H1 (cell line): ENCODE data around the gene NUP85. TPM values are rescaled to one million over a fixed set of nuclear protein-coding genes. Genes with fewer than 3 reads are reported as not detected.
"Not testable (repeated sequence)": the region's sequence is repeated elsewhere in the genome, so short reads cannot be mapped to it uniquely, and the experiment has no call there.

ENCODE experiments used
- CTCF ChIA-PET: fragments of 300-600 bp; sonication (Branson Sonifier 250); formaldehyde crosslinking; loops from one replicate; lab custom pipeline; 2021; ENCODE audit not compliant: partially characterized antibody; lab: Charles Lee
- POLR2A ChIA-PET: fragments of 300-600 bp; sonication (Branson Sonifier 250); formaldehyde crosslinking; loops from one replicate; lab custom pipeline; 2021; ENCODE audit warnings: inconsistent platforms; ENCODE audit not compliant: partially characterized antibody; lab: Charles Lee
- DNase-seq, 2 experiments: peaks; one replicate each; pipeline versions ENCODE4 v3.0.0 to v3.0.0-alpha.2; 2010 to 2022; ENCODE audit warnings: low spot score in 2 of 2, low read depth in 1 of 2, mixed read lengths in 1 of 2
- FAIRE-seq: peaks from 2 replicates; lab custom pipeline; 2011; peaks lifted over from hg19 to GRCh38; lab: Jason Lieb, UNC
- H2AFZ ChIP-seq: 2 replicates; pipeline ENCODE4 v1.8.1; 2012; ENCODE audit warnings: low read length, inconsistent platforms
- H2AK5ac ChIP-seq: 2 replicates; pipeline ENCODE4 v1.6.1; 2013; ENCODE audit warnings: low read depth, low read length
- H2BK120ac ChIP-seq: replicated peaks from 2 replicates; pipeline ENCODE3; 2013; ENCODE audit warnings: low read depth, low read length, inconsistent platforms
- H2BK12ac ChIP-seq: 2 replicates; pipeline ENCODE4 v1.6.1; 2013; ENCODE audit warnings: low read depth, low read length
- H2BK15ac ChIP-seq: 2 replicates; pipeline ENCODE4 v1.6.1; 2013; ENCODE audit warnings: low read length
- H2BK20ac ChIP-seq: 2 replicates; pipeline ENCODE4 v1.6.1; 2013; ENCODE audit warnings: low read length
- H2BK5ac ChIP-seq: 2 replicates; pipeline ENCODE4 v1.6.1; 2013; ENCODE audit warnings: low read depth, low read length
- H3K14ac ChIP-seq: 2 replicates; pipeline ENCODE4 v1.6.1; 2013; ENCODE audit warnings: inconsistent platforms; ENCODE audit not compliant: insufficient read length
- H3K18ac ChIP-seq: 2 replicates; pipeline ENCODE4 v1.6.1; 2013; ENCODE audit warnings: low read length; ENCODE audit errors: extremely low read depth
- H3K23ac ChIP-seq: 2 replicates; pipeline ENCODE4 v1.6.1; 2013; ENCODE audit warnings: inconsistent platforms; ENCODE audit not compliant: insufficient read length
- H3K23me2 ChIP-seq: 2 replicates; pipeline ENCODE4 v1.6.1; 2013; ENCODE audit warnings: low read depth, low read length
- H3K27ac ChIP-seq: 2 replicates; pipeline ENCODE4 v1.6.1; 2011; ENCODE audit warnings: low read depth, low read length, inconsistent platforms
- H3K27me3 ChIP-seq, 4 experiments: replicated peaks in 1 of 4; 1 replicate in 1 of 4; 2 replicates in 3 of 4; pipeline versions ENCODE4 v1.6.1 to v1.8.1; 2011 to 2013; ENCODE audit warnings: low read length in 3 of 4, mild to moderate bottlenecking in 3 of 4, inconsistent platforms in 2 of 4, mixed read lengths in 2 of 4, moderate library complexity in 1 of 4; ENCODE audit not compliant: control insufficient read depth in 3 of 4, insufficient read depth in 3 of 4; ENCODE audit errors: extremely low read depth in 1 of 4
- H3K36me3 ChIP-seq, 4 experiments: 2 replicates each; pipeline versions ENCODE4 v1.6.1 to v1.8.1; 2011 to 2013; ENCODE audit warnings: mild to moderate bottlenecking in 4 of 4, low read length in 3 of 4, moderate library complexity in 2 of 4, control low read depth in 1 of 4, inconsistent platforms in 1 of 4; ENCODE audit not compliant: insufficient read depth in 4 of 4, control insufficient read depth in 2 of 4
- H3K4ac ChIP-seq: replicated peaks from 2 replicates; pipeline ENCODE3; 2013; ENCODE audit warnings: low read length, low read depth, mixed read lengths, inconsistent platforms; ENCODE audit not compliant: insufficient read length
- H3K4me1 ChIP-seq, 4 experiments: replicated peaks in 1 of 4; 1 replicate in 1 of 4; 2 replicates in 3 of 4; pipeline versions ENCODE4 v1.6.1 to v1.8.1; 2011 to 2013; ENCODE audit warnings: low read length in 3 of 4, inconsistent platforms in 2 of 4, mixed read lengths in 1 of 4; ENCODE audit not compliant: insufficient read depth in 4 of 4, control insufficient read depth in 3 of 4
- H3K4me2 ChIP-seq, 2 experiments: 2 replicates each; pipeline versions ENCODE4 v1.6.1 to v1.8.1; 2011 to 2013; ENCODE audit warnings: low read depth in 2 of 2, low read length in 2 of 2, control low read depth in 1 of 2, inconsistent platforms in 1 of 2, mild to moderate bottlenecking in 1 of 2; ENCODE audit not compliant: insufficient read depth in 1 of 2
- H3K4me3 ChIP-seq, 4 experiments: fragments of 200-600, 300-600 bp in 1 of 4; sonication (generic), shearing (Covaris generic), sonication (Bioruptor Twin) in 1 of 4; 2 replicates each; pipeline versions ENCODE4 v1.5.1 to v1.8.1; 2011 to 2016; ENCODE audit warnings: low read length in 4 of 4, low read depth in 3 of 4, control low read depth in 2 of 4, inconsistent platforms in 2 of 4, mild to moderate bottlenecking in 2 of 4, mixed read lengths in 1 of 4, moderate library complexity in 1 of 4; ENCODE audit not compliant: insufficient read depth in 2 of 4; ENCODE audit errors: extremely low read depth in 1 of 4
- H3K56ac ChIP-seq: replicated peaks from 2 replicates; pipeline ENCODE3; 2013; ENCODE audit warnings: low read depth, mild to moderate bottlenecking, mixed read lengths, low read length, inconsistent platforms; ENCODE audit not compliant: insufficient read length
- H3K79me1 ChIP-seq: 2 replicates; pipeline ENCODE4 v1.6.1; 2013; ENCODE audit warnings: low read depth, low read length, control low read depth
- H3K79me2 ChIP-seq, 2 experiments: 2 replicates each; pipeline versions ENCODE4 v1.6.1 to v1.8.1; 2012 to 2013; ENCODE audit warnings: low read length in 2 of 2, mild to moderate bottlenecking in 2 of 2, inconsistent platforms in 1 of 2; ENCODE audit not compliant: insufficient read depth in 2 of 2, control insufficient read depth in 1 of 2
- H3K9ac ChIP-seq, 4 experiments: replicated peaks in 1 of 4; 1 replicate in 1 of 4; 2 replicates in 3 of 4; pipeline versions ENCODE4 v1.6.1 to v1.8.1; 2011 to 2013; ENCODE audit warnings: low read depth in 3 of 4, low read length in 3 of 4, control low read depth in 2 of 4, mild to moderate bottlenecking in 2 of 4, moderate library complexity in 2 of 4, inconsistent platforms in 1 of 4; ENCODE audit errors: extremely low read depth in 1 of 4
- H3K9me3 ChIP-seq, 2 experiments: 2 replicates each; pipeline versions ENCODE4 v1.6.1 to v1.8.1; 2012 to 2013; ENCODE audit warnings: mild to moderate bottlenecking in 2 of 2, moderate library complexity in 2 of 2, control low read depth in 1 of 2, inconsistent platforms in 1 of 2, low read depth in 1 of 2, low read length in 1 of 2, mixed read lengths in 1 of 2; ENCODE audit not compliant: insufficient read depth in 2 of 2
- H4K20me1 ChIP-seq, 2 experiments: replicated peaks in 1 of 2; 2 replicates each; pipeline versions ENCODE3 to v1.8.1; 2011 to 2013; ENCODE audit warnings: inconsistent platforms in 2 of 2, low read length in 2 of 2, mild to moderate bottlenecking in 1 of 2; ENCODE audit not compliant: insufficient read depth in 2 of 2, control insufficient read depth in 1 of 2
- H4K5ac ChIP-seq: 2 replicates; pipeline ENCODE4 v1.6.1; 2013; ENCODE audit warnings: low read length, low read depth, mixed read lengths, inconsistent platforms; ENCODE audit not compliant: insufficient read length
- H4K8ac ChIP-seq: 2 replicates; pipeline ENCODE4 v1.8.0; 2013; ENCODE audit warnings: mild to moderate bottlenecking, moderate library complexity, low read length, inconsistent platforms; ENCODE audit not compliant: insufficient read depth; ENCODE audit errors: extremely low read depth
- H4K91ac ChIP-seq: replicated peaks from 2 replicates; pipeline ENCODE3; 2013; ENCODE audit warnings: low read length, mixed read lengths, inconsistent platforms; ENCODE audit not compliant: insufficient read length
- WGBS, 2 experiments: shearing (Covaris generic) in 1 of 2; methylation state at CpG; one replicate each; pipeline versions ENCODE4 v1.1.6 to v1.1.7; 2013 to 2015; ENCODE audit warnings: low lambda C conversion rate in 2 of 2, mixed read lengths in 2 of 2, inconsistent platforms in 1 of 2, low coverage in 1 of 2, missing lambda C conversion rate in 1 of 2; ENCODE audit not compliant: insufficient replicate concordance in 2 of 2, insufficient coverage in 1 of 2, insufficient read length in 1 of 2; ENCODE audit errors: extremely low coverage in 1 of 2, missing lambda C conversion rate in 1 of 2; 5-methylcytosine and 5-hydroxymethylcytosine counted together
- polyA plus RNA-seq, 7 experiments: library from polyadenylated mRNA; depleted of rRNA in 3 of 7; stranded (reverse) in 5 of 7; unstranded in 2 of 7; fragments of >200 nt in 5 of 7; fragments of 200-250 nt in 2 of 7; gene quantifications; 1 replicate in 5 of 7; 2 replicates in 1 of 7; 4 replicates in 1 of 7; pipeline versions ENCODE4 v1.2.1 to v1.2.3, GENCODE V29; 2011 to 2013; ENCODE audit warnings: missing spikeins in 2 of 7, mixed read lengths in 2 of 7
- total RNA-seq: library from RNA; stranded (reverse); fragmentation: NEBNext Ultra II Directional; extraction: Animal tissue kit (Norgen Biotek cat#: 25700); gene quantifications from 2 replicates; pipeline ENCODE4 v1.2.1, GENCODE V29; 2021

Gene NUP85
- total and polyA plus RNA-seq, 2 of the 8 experiments (the other 6 are each of a cell fraction or from before 2014, with no cell fraction given), result 98.5 to 154 TPM

- H4K91ac ChIP-seq, FAIRE-seq, H2AFZ ChIP-seq, H2BK15ac ChIP-seq, H3K4ac ChIP-seq, H2BK5ac ChIP-seq, H3K9me3 ChIP-seq, H2BK12ac ChIP-seq, H3K18ac ChIP-seq, H2BK120ac ChIP-seq, H2AK5ac ChIP-seq, H3K9ac ChIP-seq, H3K4me3 ChIP-seq, H3K36me3 ChIP-seq, H4K5ac ChIP-seq, H3K27ac ChIP-seq, H4K8ac ChIP-seq, H3K14ac ChIP-seq, H3K4me2 ChIP-seq, H3K23ac ChIP-seq, H3K4me1 ChIP-seq, H3K56ac ChIP-seq, H2BK20ac ChIP-seq, H3K27me3 ChIP-seq, H4K20me1 ChIP-seq, H3K23me2 ChIP-seq, CTCF ChIA-PET, DNase-seq: not testable (repeated sequence)
- H3K79me1 ChIP-seq, result peaks cover 12% of the 10 kb centered on the region
- POLR2A ChIA-PET, result interaction anchor here (0.7 kb wide), 1 partner anchor 11 kb away, joined by 3 read pairs; no protein-coding TSS in a partner anchor
- 93% methylated on average over 10 of the region's 11 CpGs; no CpG with 5 or more reads in 1 of the 2 experiments for WGBS, 2 experiments
- H3K79me2 ChIP-seq, result peaks cover 12 to 43% of the 10 kb centered on the region in 2 experiments
These were observed 50.6 kb downstream of the NUP85 start for GRCh38 chr17:75255954-75256698.

DNA sequence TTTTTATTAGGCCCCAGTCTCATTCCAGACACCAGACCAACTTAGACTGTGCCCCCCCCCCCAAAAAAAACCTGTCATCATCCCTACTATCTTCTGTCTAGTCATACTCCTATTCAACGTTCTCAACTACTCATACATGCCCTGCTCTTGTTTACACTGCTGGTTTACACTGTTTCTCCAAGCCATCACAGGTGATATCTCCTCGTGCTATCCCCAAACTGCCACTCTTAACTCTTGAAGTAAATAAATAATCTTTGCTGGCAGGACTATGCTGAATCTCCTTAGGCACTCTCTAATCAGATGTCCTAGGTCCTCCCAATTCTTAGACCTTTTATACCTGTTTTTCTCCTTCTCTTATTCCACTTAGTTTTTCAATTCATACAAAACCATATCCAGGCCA, 51.7 kb downstream of the NUP85 start:
- H3K4me2 ChIP-seq, H4K8ac ChIP-seq, H3K27me3 ChIP-seq, H3K14ac ChIP-seq, H4K5ac ChIP-seq, H3K4ac ChIP-seq, H3K36me3 ChIP-seq, POLR2A ChIA-PET, CTCF ChIA-PET, H2BK20ac ChIP-seq, H2AK5ac ChIP-seq, H3K23ac ChIP-seq, H2BK15ac ChIP-seq, H4K91ac ChIP-seq, H2BK5ac ChIP-seq, H2BK120ac ChIP-seq, DNase-seq, H3K9ac ChIP-seq, FAIRE-seq, H3K23me2 ChIP-seq, H3K4me3 ChIP-seq, H2AFZ ChIP-seq, H3K27ac ChIP-seq, H2BK12ac ChIP-seq, H3K56ac ChIP-seq, H3K18ac ChIP-seq, H3K9me3 ChIP-seq, H4K20me1 ChIP-seq, H3K4me1 ChIP-seq: not testable (repeated sequence)
- 89% methylated on average over 2 of the region's 2 CpGs; no CpG with 5 or more reads in 1 of the 2 experiments for WGBS, 2 experiments
- peaks cover 12% of the 10 kb centered on the region for H3K79me1 ChIP-seq
- H3K79me2 ChIP-seq, result peaks cover 12 to 40% of the 10 kb centered on the region in 2 experiments
